K562 (cell line): ENCODE measurements around the gene NRF1. TPM values are rescaled to one million over a fixed set of nuclear protein-coding genes. Genes with fewer than 3 reads are reported as not detected.

Experiments used
- ATAC-seq: fragments of 200-7000 bp; cut with Tn5 transposase; 3 replicates; pipeline ENCODE4 v1.9.1; 2020; ENCODE audit warnings: moderate library complexity
- BruUV-seq: library from RNA; stranded (reverse); fragments of 400-500 nt; replicated peaks from 2 replicates; lab custom pipeline; 2021; lab: Mats Ljungman, UMichigan
- CTCF ChIA-PET: fragments of 300-600 bp; formaldehyde crosslinking; extraction: SDS; loops from one replicate; lab custom pipeline; 2021; ENCODE audit warnings: low intra/inter-chr PET ratio; lab: Yijun Ruan, JAX
- POLR2A ChIA-PET: fragments of 300-600, 350-650 bp; sonication (Branson Sonifier 250); formaldehyde crosslinking; extraction: SDS; loops from one replicate; lab custom pipeline; 2021; ENCODE audit warnings: antibody characterized with exemption, inconsistent platforms; lab: Yijun Ruan, JAX
- DNase-seq, 4 experiments: peaks; one replicate each; pipeline versions ENCODE4 v3.0.0 to v3.0.0-alpha.2; 2011 to 2018; ENCODE audit warnings: low spot score in 3 of 4, mixed read lengths in 3 of 4; ENCODE audit errors: extremely low read depth in 1 of 4
- FAIRE-seq: peaks from 2 replicates; lab custom pipeline; 2011; peaks lifted over from hg19 to GRCh38; lab: Jason Lieb, UNC
- H2AFZ ChIP-seq: 2 replicates; pipeline ENCODE4 v1.6.0; 2011; ENCODE audit warnings: low read depth, low read length, control low read depth, inconsistent platforms
- H3K27ac ChIP-seq: fragments of 200-600 bp; 3 replicates; pipeline ENCODE4 v1.8.0; 2011; ENCODE audit warnings: low read depth, mild to moderate bottlenecking, control low read depth, inconsistent platforms, low read length, moderate library complexity, mixed read lengths; ENCODE audit errors: extremely low read depth
- H3K27me3 ChIP-seq, 2 experiments: fragments of 300-600 bp in 1 of 2; 2 replicates in 1 of 2; 3 replicates in 1 of 2; pipeline versions ENCODE4 v1.6.0 to v1.8.0; 2011; ENCODE audit warnings: inconsistent platforms in 2 of 2, low read length in 2 of 2, mild to moderate bottlenecking in 1 of 2, mixed read lengths in 1 of 2, moderate library complexity in 1 of 2; ENCODE audit not compliant: control insufficient read depth in 2 of 2, insufficient read depth in 2 of 2
- H3K36me3 ChIP-seq: fragments of 300-600 bp; 3 replicates; pipeline ENCODE4 v1.8.0; 2011; ENCODE audit warnings: mild to moderate bottlenecking, low read length, inconsistent platforms; ENCODE audit not compliant: control insufficient read depth, insufficient read depth
- H3K4me1 ChIP-seq, 2 experiments: fragments of 200-600 bp in 1 of 2; replicated peaks in 1 of 2; 2 replicates in 1 of 2; 3 replicates in 1 of 2; pipeline versions ENCODE4 v1.5.1 to v1.8.0; 2011; ENCODE audit warnings: inconsistent platforms in 2 of 2, low read length in 2 of 2, mild to moderate bottlenecking in 1 of 2, mixed read lengths in 1 of 2, moderate library complexity in 1 of 2; ENCODE audit not compliant: control insufficient read depth in 2 of 2, insufficient read depth in 2 of 2
- H3K4me2 ChIP-seq: 2 replicates; pipeline ENCODE4 v1.6.1; 2011; ENCODE audit warnings: low read length, control low read depth, inconsistent platforms, mixed read lengths; ENCODE audit not compliant: insufficient read depth
- H3K4me3 ChIP-seq: fragments of 200-600 bp; sonication (generic), shearing (Covaris generic); 2 replicates; pipeline ENCODE4 v1.5.1; 2016; ENCODE audit warnings: control low read depth, inconsistent platforms
- H3K79me2 ChIP-seq: fragments of 200-600 bp; 3 replicates; pipeline ENCODE4 v1.8.0; 2011; ENCODE audit warnings: low read length, inconsistent platforms; ENCODE audit not compliant: control insufficient read depth, insufficient read depth
- H3K9ac ChIP-seq, 2 experiments: 2 replicates each; pipeline versions ENCODE4 v1.6.0 to v1.6.1; 2011; ENCODE audit warnings: low read depth in 2 of 2, low read length in 2 of 2, control low read depth in 1 of 2, inconsistent platforms in 1 of 2, mild to moderate bottlenecking in 1 of 2, mixed read lengths in 1 of 2; ENCODE audit not compliant: insufficient read depth in 1 of 2
- H3K9me1 ChIP-seq: one replicate; pipeline ENCODE4 v1.6.0; 2011; ENCODE audit warnings: inconsistent platforms, mild to moderate bottlenecking, low read length, moderate library complexity; ENCODE audit not compliant: control insufficient read depth, insufficient read depth
- H3K9me3 ChIP-seq: replicated peaks from 2 replicates; pipeline ENCODE4 v1.5.1; 2011; ENCODE audit warnings: low read depth, low read length, inconsistent platforms; ENCODE audit not compliant: control insufficient read depth, insufficient read depth
- H4K20me1 ChIP-seq: replicated peaks from 2 replicates; pipeline ENCODE4 v1.6.1; 2011; ENCODE audit warnings: low read length, inconsistent platforms, mixed read lengths; ENCODE audit not compliant: control insufficient read depth, insufficient read depth
- CBX8 ChIP-seq: fragments of 200-600 bp; sonication (generic); IDR thresholded peaks from 2 replicates; pipeline ENCODE4 v1.6.1; 2012; ENCODE audit warnings: borderline replicate concordance, mixed run types, low read depth, mild to moderate bottlenecking, moderate library complexity, mixed read lengths, low read length, control low read depth, inconsistent platforms; ENCODE audit not compliant: poor library complexity, severe bottlenecking; ENCODE audit errors: extremely low read depth
- FIP1L1 ChIP-seq: fragments of 200-400 bp; formaldehyde crosslinking; IDR thresholded peaks from 2 replicates; pipeline ENCODE4 v1.6.1; 2018; ENCODE audit warnings: mild to moderate bottlenecking, low read depth, low read length; ENCODE audit not compliant: poor library complexity, severe bottlenecking
- HDAC1 ChIP-seq, 2 experiments: fragments of 450-650 bp; IDR thresholded peaks; 2 replicates each; pipeline ENCODE4 v1.6.1; 2016 to 2017; ENCODE audit warnings: inconsistent platforms in 1 of 2, mild to moderate bottlenecking in 1 of 2, moderate library complexity in 1 of 2
- HIVEP1 ChIP-seq: fragments of 250-450 bp; sonication (Bioruptor Pico); IDR thresholded peaks from 2 replicates; pipeline ENCODE4 v1.4.0; 2020; ENCODE audit warnings: mild to moderate bottlenecking
- KLF16 ChIP-seq: IDR thresholded peaks from 2 replicates; pipeline ENCODE4 v1.6.1; 2016; ENCODE audit warnings: antibody characterized with exemption
- KLF6 ChIP-seq: fragments of 250-450 bp; sonication (Bioruptor Pico); IDR thresholded peaks from 2 replicates; pipeline ENCODE4 v1.4.0; 2020; ENCODE audit warnings: mild to moderate bottlenecking, moderate library complexity, borderline replicate concordance
- MIER1 ChIP-seq: fragments of 450-650 bp; IDR thresholded peaks from 2 replicates; pipeline ENCODE4 v1.6.1; 2016; ENCODE audit warnings: antibody characterized with exemption, mild to moderate bottlenecking, low read depth
- NCOA6 ChIP-seq: fragments of 450-650 bp; IDR thresholded peaks from 2 replicates; pipeline ENCODE4 v1.6.1; 2017; ENCODE audit warnings: mild to moderate bottlenecking
- NCOR1 ChIP-seq: fragments of 450-650 bp; IDR thresholded peaks from 2 replicates; pipeline ENCODE4 v1.6.1; 2016; ENCODE audit warnings: mild to moderate bottlenecking, moderate library complexity
- RNF2 ChIP-seq: sonication (generic); IDR thresholded peaks from 2 replicates; pipeline ENCODE4 v1.6.1; 2016
- TCFL5 ChIP-seq: fragments of 250-450 bp; sonication (Bioruptor Pico); conservative IDR thresholded peaks from 2 replicates; pipeline ENCODE4 v1.6.1; 2021; ENCODE audit warnings: mild to moderate bottlenecking, moderate library complexity, matching md5 sums
- XRCC3 ChIP-seq: fragments of 450-650 bp; IDR thresholded peaks from 2 replicates; pipeline ENCODE4 v1.6.1; 2017; ENCODE audit warnings: mild to moderate bottlenecking, moderate library complexity
- ZFP36 ChIP-seq: fragments of 150-350 bp; IDR thresholded peaks from 2 replicates; pipeline ENCODE4 v1.6.1; 2018; ENCODE audit warnings: low read length, low read depth; ENCODE audit not compliant: partially characterized antibody
- ZNF232 ChIP-seq: sonication (generic); formaldehyde crosslinking; IDR thresholded peaks from 2 replicates; pipeline ENCODE4 v1.8.0; 2022; ENCODE audit warnings: mild to moderate bottlenecking, missing genetic modification reagents
- ZNF507 ChIP-seq: conservative IDR thresholded peaks from 2 replicates; pipeline ENCODE4 v1.6.1; 2017; ENCODE audit warnings: missing genetic modification characterization, missing compliant biosample characterization
- WGBS: fragments of 100-300 bp; shearing (Covaris generic); methylation state at CpG from one replicate; pipeline ENCODE4 v1.1.6; 2016; ENCODE audit warnings: low coverage, mixed read lengths; ENCODE audit not compliant: insufficient coverage; ENCODE audit errors: missing lambda C conversion rate; 5-methylcytosine and 5-hydroxymethylcytosine counted together
- in situ Hi-C: fragments of 300-500 bp; cut with MboI; formaldehyde crosslinking; loops from 4 replicates; pipeline ENCODE4 v1.15.0; 2018; ENCODE audit warnings: inconsistent platforms, mixed read lengths
- intact Hi-C: fragments of 100-400 bp; cut with micrococcal nuclease; formaldehyde crosslinking; loops from 2 replicates; pipeline ENCODE4 v1.14.2; 2022
- polyA plus RNA-seq, 8 experiments: library from polyadenylated mRNA; depleted of rRNA in 4 of 8; stranded (reverse) in 5 of 8; unstranded in 3 of 8; fragments of >200 nt; fragmentation: Nextera tagmentation in 2 of 8; fragmentation: Illumina TruSeq in 1 of 8; extraction: Ambion mirVana in 2 of 8; extraction: Trizol in 1 of 8; gene quantifications; 2 replicates each; pipeline versions ENCODE4 v1.2.1 to v1.2.3, GENCODE V29; 2011 to 2014; ENCODE audit warnings: inconsistent platforms in 1 of 8, missing spikeins in 1 of 8
- total RNA-seq, 7 experiments: library from RNA; depleted of rRNA in 6 of 7; stranded (reverse); fragments of >200 nt in 6 of 7; fragmentation: Illumina TruSeq in 2 of 7; extraction: Trizol in 2 of 7; gene quantifications; 2 replicates each; pipeline versions ENCODE4 v1.2.1 to v1.2.3, GENCODE V29; 2011 to 2021; ENCODE audit warnings: low replicate concordance in 1 of 7
- TF ChIP-seq, protein P1 (sequence below): fragments of 450-650 bp; formaldehyde crosslinking; IDR thresholded peaks from 2 replicates; pipeline ENCODE4 v1.4.0; 2022; ENCODE audit warnings: mild to moderate bottlenecking, moderate library complexity
- TF ChIP-seq, protein P2 (sequence below), 2 experiments: fragments of 150-350 bp in 1 of 2; IDR thresholded peaks; 2 replicates each; pipeline ENCODE4 v1.6.1; 2012 to 2016; ENCODE audit warnings: low read depth in 2 of 2, low read length in 2 of 2, mild to moderate bottlenecking in 1 of 2, moderate library complexity in 1 of 2

NRF1 gene
- total and polyA plus RNA-seq, 9 of the 15 experiments (the other 6 are each of a cell fraction or from before 2014, with no cell fraction given) = 8.6 to 28.8 (median 20.3) TPM

DNA sequence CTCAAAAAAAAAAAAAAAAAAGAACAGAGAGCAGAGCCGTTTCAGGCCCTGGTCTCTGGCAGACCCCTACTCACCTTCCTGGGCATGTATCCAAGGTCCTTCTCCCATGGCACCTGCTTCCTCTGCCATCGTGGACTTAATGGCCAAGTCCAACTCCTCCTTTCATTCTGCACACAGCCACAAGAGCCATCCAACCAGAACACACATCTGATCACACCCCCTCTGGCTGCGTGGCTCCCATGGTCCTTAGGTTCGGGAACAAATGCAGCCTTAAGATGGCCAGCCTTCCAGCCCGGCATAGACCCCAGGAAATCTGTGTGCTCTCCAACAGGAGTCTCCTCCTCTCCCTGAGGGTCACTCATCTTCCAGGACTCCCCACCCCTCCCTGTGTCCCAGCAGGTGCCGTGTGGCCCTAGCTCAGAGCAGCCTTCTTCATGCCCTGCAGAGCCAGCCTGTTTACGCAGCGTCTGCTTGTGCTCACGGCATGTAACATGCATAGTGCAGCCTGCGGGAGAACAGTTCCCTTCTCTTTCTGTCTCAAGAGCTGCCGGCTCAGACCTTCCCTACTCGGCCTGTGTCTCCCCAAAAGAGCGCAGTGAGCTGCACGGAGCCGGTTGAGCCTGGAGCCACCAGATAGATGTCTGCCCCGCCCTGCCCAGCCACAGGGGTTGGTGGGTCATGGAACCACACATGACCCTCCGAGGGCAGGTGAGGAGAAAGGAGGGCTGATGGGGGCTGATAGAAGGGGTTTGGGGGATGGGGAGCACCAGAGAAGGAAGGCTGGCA lies 157.3 kb downstream of the NRF1 start:
- FAIRE-seq (peak; percentile 97), DNase-seq (peak; percentile 93 to 97 (median 96)), ATAC-seq (peak; percentile 83)
- H3K9ac ChIP-seq = peak overlapping the region; percentile 79 to 83
- H3K9me3 ChIP-seq = no peaks in the 10 kb centered on the region
- CTCF ChIA-PET = interaction anchor here (0.8 kb wide), 1 partner anchor 44 kb away, joined by 3 read pairs; no protein-coding TSS in a partner anchor
- H2AFZ ChIP-seq = peak overlapping the region; percentile 96
- 6% methylated on average over 16 of the region's 17 CpGs for WGBS
- peaks cover 12% of the 10 kb centered on the region; the same call in 2 of the 3 replicates for H3K36me3 ChIP-seq
- H3K27ac ChIP-seq = peak overlapping the region; percentile 81
- H3K27me3 ChIP-seq = no peaks in the 10 kb centered on the region
- peaks cover 46 to 88% of the 10 kb centered on the region in 2 experiments for H3K4me1 ChIP-seq
- POLR2A ChIA-PET = interaction anchor here (0.6 to 1.9 kb wide), 13 partner anchors 9 to 1074 kb away, joined by 3 to 8 read pairs (median 4); no protein-coding TSS in a partner anchor
- intact Hi-C loops (no loop called here), in situ Hi-C loops (no loop called here)
- H3K4me2 ChIP-seq = peak overlapping the region; percentile 95
- TSS peak; percentile 35 for BruUV-seq
- H4K20me1 ChIP-seq = no peaks in the 10 kb centered on the region
- no peaks in the 10 kb centered on the region for H3K9me1 ChIP-seq
- H3K4me3 ChIP-seq = peak overlapping the region; percentile 25; the same call in 1 of the 2 replicates
- H3K79me2 ChIP-seq = peaks cover 14% of the 10 kb centered on the region
- TF ChIP-seq NCOA6 = no peak
- no peak for TF ChIP-seq KLF6 (CRISPR knock-in tag)
- TF ChIP-seq HIVEP1 (CRISPR knock-in tag) = no peak
- TF ChIP-seq, protein P1, sequence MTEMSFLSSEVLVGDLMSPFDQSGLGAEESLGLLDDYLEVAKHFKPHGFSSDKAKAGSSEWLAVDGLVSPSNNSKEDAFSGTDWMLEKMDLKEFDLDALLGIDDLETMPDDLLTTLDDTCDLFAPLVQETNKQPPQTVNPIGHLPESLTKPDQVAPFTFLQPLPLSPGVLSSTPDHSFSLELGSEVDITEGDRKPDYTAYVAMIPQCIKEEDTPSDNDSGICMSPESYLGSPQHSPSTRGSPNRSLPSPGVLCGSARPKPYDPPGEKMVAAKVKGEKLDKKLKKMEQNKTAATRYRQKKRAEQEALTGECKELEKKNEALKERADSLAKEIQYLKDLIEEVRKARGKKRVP = no peak
- TF ChIP-seq ZNF507 = no peak
- peak; percentile 97 for TF ChIP-seq NCOR1
- TF ChIP-seq MIER1 = no peak
- peak; percentile 65 to 72; a peak in 3 of 4 replicates for TF ChIP-seq HDAC1 (IDR thresholded peaks at IDR 0.05)
- TF ChIP-seq RNF2 = peak; percentile 87; the same call in 1 of the 2 replicates
- no peak for TF ChIP-seq TCFL5 (CRISPR knock-in tag)
- TF ChIP-seq CBX8 = no peak
- TF ChIP-seq, protein P2, sequence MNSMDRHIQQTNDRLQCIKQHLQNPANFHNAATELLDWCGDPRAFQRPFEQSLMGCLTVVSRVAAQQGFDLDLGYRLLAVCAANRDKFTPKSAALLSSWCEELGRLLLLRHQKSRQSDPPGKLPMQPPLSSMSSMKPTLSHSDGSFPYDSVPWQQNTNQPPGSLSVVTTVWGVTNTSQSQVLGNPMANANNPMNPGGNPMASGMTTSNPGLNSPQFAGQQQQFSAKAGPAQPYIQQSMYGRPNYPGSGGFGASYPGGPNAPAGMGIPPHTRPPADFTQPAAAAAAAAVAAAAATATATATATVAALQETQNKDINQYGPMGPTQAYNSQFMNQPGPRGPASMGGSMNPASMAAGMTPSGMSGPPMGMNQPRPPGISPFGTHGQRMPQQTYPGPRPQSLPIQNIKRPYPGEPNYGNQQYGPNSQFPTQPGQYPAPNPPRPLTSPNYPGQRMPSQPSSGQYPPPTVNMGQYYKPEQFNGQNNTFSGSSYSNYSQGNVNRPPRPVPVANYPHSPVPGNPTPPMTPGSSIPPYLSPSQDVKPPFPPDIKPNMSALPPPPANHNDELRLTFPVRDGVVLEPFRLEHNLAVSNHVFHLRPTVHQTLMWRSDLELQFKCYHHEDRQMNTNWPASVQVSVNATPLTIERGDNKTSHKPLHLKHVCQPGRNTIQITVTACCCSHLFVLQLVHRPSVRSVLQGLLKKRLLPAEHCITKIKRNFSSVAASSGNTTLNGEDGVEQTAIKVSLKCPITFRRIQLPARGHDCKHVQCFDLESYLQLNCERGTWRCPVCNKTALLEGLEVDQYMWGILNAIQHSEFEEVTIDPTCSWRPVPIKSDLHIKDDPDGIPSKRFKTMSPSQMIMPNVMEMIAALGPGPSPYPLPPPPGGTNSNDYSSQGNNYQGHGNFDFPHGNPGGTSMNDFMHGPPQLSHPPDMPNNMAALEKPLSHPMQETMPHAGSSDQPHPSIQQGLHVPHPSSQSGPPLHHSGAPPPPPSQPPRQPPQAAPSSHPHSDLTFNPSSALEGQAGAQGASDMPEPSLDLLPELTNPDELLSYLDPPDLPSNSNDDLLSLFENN (IDR thresholded peaks at IDR 0.05; ENCODE audit: low read depth in 2 of 2, low read length in 2 of 2) = peak in 1 of 2 experiments; percentile 85; a peak in 2 of 4 replicates
- TF ChIP-seq KLF16 = peak; percentile 87
- TF ChIP-seq XRCC3 = no peak
- TF ChIP-seq ZNF232 (CRISPR knock-in tag) = no peak
- no peak for TF ChIP-seq ZFP36
- TF ChIP-seq FIP1L1 = peak; percentile 34
